CD8-positive, alpha-beta memory T cell (primary cell): ENCODE measurements around the gene DNAAF8. TPM values are rescaled to one million over a fixed set of nuclear protein-coding genes. Genes with fewer than 3 reads are reported as not detected.

Experiments used
- CTCF ChIA-PET: fragments of 350-600 bp; sonication (Branson Sonifier 250); formaldehyde crosslinking; loops from one replicate; lab custom pipeline; 2021; ENCODE audit warnings: antibody characterized with exemption; lab: Charles Lee
- POLR2A ChIA-PET: fragments of 350-600 bp; sonication (Branson Sonifier 250); formaldehyde crosslinking; loops from one replicate; lab custom pipeline; 2021; ENCODE audit warnings: antibody characterized with exemption; lab: Charles Lee
- DNase-seq, 5 donors: peaks; one replicate each; pipeline versions ENCODE4 v3.0.0 to v3.0.0-alpha.2; 2020 to 2022; ENCODE audit warnings: mixed read lengths in 1 of 5
- H3K27ac ChIP-seq: one replicate; pipeline ENCODE4 v1.7.0; 2013; ENCODE audit warnings: low read depth, mild to moderate bottlenecking, low read length, moderate library complexity
- H3K27me3 ChIP-seq: 2 replicates; pipeline ENCODE4 v1.7.0; 2013; ENCODE audit warnings: low read length, mild to moderate bottlenecking; ENCODE audit not compliant: insufficient read depth, poor library complexity, severe bottlenecking
- H3K36me3 ChIP-seq: 2 replicates; pipeline ENCODE4 v1.7.0; 2013; ENCODE audit warnings: mild to moderate bottlenecking, low read length, moderate library complexity; ENCODE audit not compliant: insufficient read depth
- H3K4me1 ChIP-seq: 2 replicates; pipeline ENCODE4 v1.7.0; 2013; ENCODE audit warnings: mild to moderate bottlenecking, low read length, moderate library complexity; ENCODE audit not compliant: insufficient read depth
- H3K4me3 ChIP-seq: 2 replicates; pipeline ENCODE4 v1.7.0; 2013; ENCODE audit warnings: mild to moderate bottlenecking, low read length
- H3K9me3 ChIP-seq: 2 replicates; pipeline ENCODE4 v1.7.0; 2013; ENCODE audit warnings: mild to moderate bottlenecking, low read length
- H3K27ac Mint-ChIP-seq, 8 donors: one replicate each; pipeline ENCODE4 v1.8.0; 2020 to 2021; ENCODE audit warnings: mixed read lengths in 8 of 8, mild to moderate bottlenecking in 6 of 8, inconsistent platforms in 3 of 8, moderate library complexity in 3 of 8
- H3K27me3 Mint-ChIP-seq, 2 donors: one replicate each; pipeline ENCODE4 v1.8.0; 2020 to 2021; ENCODE audit warnings: mixed read lengths in 2 of 2, mild to moderate bottlenecking in 1 of 2, moderate library complexity in 1 of 2
- H3K36me3 Mint-ChIP-seq, 3 donors: one replicate each; pipeline ENCODE4 v1.8.0; 2020 to 2021; ENCODE audit warnings: mixed read lengths in 3 of 3, inconsistent platforms in 1 of 3, mild to moderate bottlenecking in 1 of 3
- H3K4me1 Mint-ChIP-seq, 3 donors: one replicate each; pipeline ENCODE4 v1.8.0; 2020 to 2021; ENCODE audit warnings: mixed read lengths in 3 of 3, inconsistent platforms in 1 of 3, mild to moderate bottlenecking in 1 of 3
- H3K4me3 Mint-ChIP-seq, 7 donors: one replicate each; pipeline ENCODE4 v1.8.0; 2020 to 2021; ENCODE audit warnings: mixed read lengths in 7 of 7, mild to moderate bottlenecking in 6 of 7, moderate library complexity in 4 of 7, inconsistent platforms in 2 of 7
- H3K9me3 Mint-ChIP-seq, 5 donors: one replicate each; pipeline ENCODE4 v1.8.0; 2020 to 2022; ENCODE audit warnings: mixed read lengths in 5 of 5, mild to moderate bottlenecking in 3 of 5, moderate library complexity in 2 of 5, inconsistent platforms in 1 of 5
- polyA plus RNA-seq: library from polyadenylated mRNA; unstranded; fragments of 300-500 nt; fragmentation: Illumina TruSeq; gene quantifications from one replicate; pipeline ENCODE4 v1.2.3, GENCODE V29; 2021
- total RNA-seq, 2 experiments: library from RNA; stranded (reverse); gene quantifications; one replicate each; pipeline ENCODE4 v1.2.3, GENCODE V29; 2021

DNAAF8 gene
- total and polyA plus RNA-seq, 3 experiments from 2014 or later, result 0.15 to 0.35 (median 0.31) TPM

GRCh38 chr16:4769306-4769638, 34.9 kb downstream of the DNAAF8 start:
- Mint-ChIP-seq H3K27ac (peak overlapping the region; percentile 52 to 98 (median 88)), H3K4me3 (peak overlapping the region; percentile 63 to 99 (median 90)), H3K4me1 (peaks cover 23 to 39% (median 35%) of the 10 kb centered on the region in 3 donors), H3K9me3 (no peaks in the 10 kb centered on the region), H3K36me3 (peaks cover 0 to 18% (median 0%) of the 10 kb centered on the region in 3 donors), H3K27me3 (peaks cover 0 to 1% of the 10 kb centered on the region in 2 donors)
- ChIA-PET POLR2A (interaction anchor here (1.0 to 4.1 kb wide), 4 partner anchors 34 to 153 kb away, joined by 3 to 27 read pairs (median 6); partner anchors contain the start of genes ANKS3, DNAAF8, GLYR1 and ROGDI), CTCF (interaction anchor here (1.1 to 1.6 kb wide), 2 partner anchors 33 to 35 kb away, joined by 4 to 6 read pairs; partner anchors contain the start of genes ANKS3, DNAAF8 and ROGDI)
- Histone ChIP-seq H3K27ac (no peak overlapping the region), H3K9me3 (no peaks in the 10 kb centered on the region), H3K4me3 (peak overlapping the region; percentile 66), H3K4me1 (peaks cover 24% of the 10 kb centered on the region), H3K36me3 (no peaks in the 10 kb centered on the region), H3K27me3 (no peaks in the 10 kb centered on the region)
- DNase-seq, result no peak

DNA sequence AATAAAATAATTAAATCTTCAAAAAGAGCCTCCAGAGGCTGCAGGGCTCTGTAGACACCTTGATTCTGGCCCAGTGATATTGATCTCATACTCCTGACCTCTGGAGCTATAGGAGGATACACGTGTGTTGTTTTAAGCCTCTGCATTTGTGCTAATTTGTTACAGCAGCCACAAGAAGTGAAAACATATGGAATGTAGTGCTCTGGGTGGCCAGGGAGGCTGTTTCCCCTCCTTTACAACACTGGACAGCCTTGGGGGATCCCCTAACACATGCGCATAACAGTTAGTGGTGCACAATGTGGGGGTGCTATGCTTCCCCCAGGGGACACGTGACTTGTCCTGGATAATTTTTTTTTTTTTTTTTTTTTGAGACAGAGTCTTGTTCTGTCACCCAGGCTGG, 37.3 kb downstream of the DNAAF8 start:
- no peak for DNase-seq
- no peak overlapping the region for H3K27ac Mint-ChIP-seq
- no peaks in the 10 kb centered on the region for H3K36me3 ChIP-seq
- H3K27me3 ChIP-seq, result no peaks in the 10 kb centered on the region
- peaks cover 0 to 6% (median 0%) of the 10 kb centered on the region in 3 donors for H3K36me3 Mint-ChIP-seq
- H3K4me3 Mint-ChIP-seq, result peak overlapping the region in 1 of 7 donors; percentile 11
- H3K27ac ChIP-seq, result no peak overlapping the region
- no peak overlapping the region for H3K4me3 ChIP-seq
- peaks cover 16 to 26% (median 26%) of the 10 kb centered on the region in 3 donors for H3K4me1 Mint-ChIP-seq
- no peaks in the 10 kb centered on the region for H3K9me3 ChIP-seq
- no peaks in the 10 kb centered on the region for H3K9me3 Mint-ChIP-seq
- H3K27me3 Mint-ChIP-seq, result peaks cover 0 to 1% of the 10 kb centered on the region in 2 donors
- POLR2A ChIA-PET, result no interaction called here
- CTCF ChIA-PET, result no interaction called here
- peaks cover 9% of the 10 kb centered on the region for H3K4me1 ChIP-seq

GRCh38 chr16:4772351-4772750, 38.0 kb downstream of the DNAAF8 start:
- H3K27ac Mint-ChIP-seq, result no peak overlapping the region
- H3K4me3 Mint-ChIP-seq, result no peak overlapping the region
- peaks cover 0 to 1% of the 10 kb centered on the region in 2 donors for H3K27me3 Mint-ChIP-seq
- H3K36me3 ChIP-seq, result no peaks in the 10 kb centered on the region
- no peaks in the 10 kb centered on the region for H3K9me3 Mint-ChIP-seq
- no peaks in the 10 kb centered on the region for H3K27me3 ChIP-seq
- ChIA-PET CTCF (interaction anchor here (1.2 kb wide), 1 partner anchor 37 kb away, joined by 4 read pairs; no protein-coding TSS in a partner anchor), POLR2A (no interaction called here)
- no peaks in the 10 kb centered on the region for H3K9me3 ChIP-seq
- no peak overlapping the region for H3K4me3 ChIP-seq
- H3K36me3 Mint-ChIP-seq, result peaks cover 0 to 3% (median 0%) of the 10 kb centered on the region in 3 donors
- H3K4me1 Mint-ChIP-seq, result peaks cover 13 to 23% (median 22%) of the 10 kb centered on the region in 3 donors
- H3K4me1 ChIP-seq, result peaks cover 9% of the 10 kb centered on the region
- no peak for DNase-seq
- no peak overlapping the region for H3K27ac ChIP-seq

- no peak overlapping the region for H3K4me3 Mint-ChIP-seq
Measured at GRCh38 chr16:4775005-4775404, 40.7 kb downstream of the DNAAF8 start.

DNA sequence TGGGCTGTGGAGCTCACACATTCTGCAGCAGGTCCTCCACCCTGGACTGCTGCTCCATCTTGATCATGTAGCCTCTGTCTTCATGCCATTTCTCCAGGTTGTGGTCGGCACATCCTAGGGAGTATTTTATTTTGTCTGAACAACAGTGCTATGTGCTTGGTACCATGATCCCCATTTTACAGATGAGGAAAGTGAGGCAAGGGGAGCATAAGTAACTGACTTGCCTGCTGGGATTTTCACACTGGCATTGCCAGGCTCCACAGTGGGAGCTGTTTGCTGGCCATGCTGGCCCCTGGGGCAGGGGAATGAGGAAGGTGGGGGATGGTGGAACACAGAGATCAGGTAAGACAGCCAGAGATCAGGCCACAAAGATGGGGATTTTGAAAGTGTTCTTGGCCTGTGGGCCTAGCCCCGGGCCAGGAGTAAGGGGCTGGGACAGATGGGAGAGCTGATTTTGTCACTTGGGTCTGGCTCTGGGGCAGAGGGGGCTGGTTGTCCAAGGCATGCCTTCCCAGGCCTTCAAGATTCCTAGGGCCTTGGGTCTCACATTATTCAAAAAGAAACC, 41.9 kb downstream of the DNAAF8 start:
- Histone ChIP-seq H3K4me1 (no peaks in the 10 kb centered on the region), H3K27ac (no peak overlapping the region), H3K4me3 (no peak overlapping the region), H3K36me3 (no peaks in the 10 kb centered on the region), H3K27me3 (no peaks in the 10 kb centered on the region), H3K9me3 (no peaks in the 10 kb centered on the region)
- no peak overlapping the region for H3K4me3 Mint-ChIP-seq
- no peaks in the 10 kb centered on the region for H3K36me3 Mint-ChIP-seq
- no peaks in the 10 kb centered on the region for H3K9me3 Mint-ChIP-seq
- no peaks in the 10 kb centered on the region for H3K4me1 Mint-ChIP-seq
- ChIA-PET POLR2A (no interaction called here), CTCF (interaction anchor here (0.7 kb wide), 1 partner anchor 139 kb away, joined by 3 read pairs; no protein-coding TSS in a partner anchor)
- no peak for DNase-seq
- no peak overlapping the region for H3K27ac Mint-ChIP-seq
- no peaks in the 10 kb centered on the region for H3K27me3 Mint-ChIP-seq

More at GRCh38 chr16:4775005-4775404, 40.7 kb downstream of the DNAAF8 start:
- Mint-ChIP-seq H3K27ac (no peak overlapping the region), H3K4me1 (no peaks in the 10 kb centered on the region), H3K27me3 (no peaks in the 10 kb centered on the region), H3K9me3 (no peaks in the 10 kb centered on the region), H3K36me3 (no peaks in the 10 kb centered on the region)
- no peaks in the 10 kb centered on the region for H3K9me3 ChIP-seq
- H3K27ac ChIP-seq, result no peak overlapping the region
- no peaks in the 10 kb centered on the region for H3K4me1 ChIP-seq
- no peaks in the 10 kb centered on the region for H3K27me3 ChIP-seq
- no peak overlapping the region for H3K4me3 ChIP-seq
- no peak for DNase-seq
- CTCF ChIA-PET, result no interaction called here
- POLR2A ChIA-PET, result no interaction called here
- no peaks in the 10 kb centered on the region for H3K36me3 ChIP-seq

DNA sequence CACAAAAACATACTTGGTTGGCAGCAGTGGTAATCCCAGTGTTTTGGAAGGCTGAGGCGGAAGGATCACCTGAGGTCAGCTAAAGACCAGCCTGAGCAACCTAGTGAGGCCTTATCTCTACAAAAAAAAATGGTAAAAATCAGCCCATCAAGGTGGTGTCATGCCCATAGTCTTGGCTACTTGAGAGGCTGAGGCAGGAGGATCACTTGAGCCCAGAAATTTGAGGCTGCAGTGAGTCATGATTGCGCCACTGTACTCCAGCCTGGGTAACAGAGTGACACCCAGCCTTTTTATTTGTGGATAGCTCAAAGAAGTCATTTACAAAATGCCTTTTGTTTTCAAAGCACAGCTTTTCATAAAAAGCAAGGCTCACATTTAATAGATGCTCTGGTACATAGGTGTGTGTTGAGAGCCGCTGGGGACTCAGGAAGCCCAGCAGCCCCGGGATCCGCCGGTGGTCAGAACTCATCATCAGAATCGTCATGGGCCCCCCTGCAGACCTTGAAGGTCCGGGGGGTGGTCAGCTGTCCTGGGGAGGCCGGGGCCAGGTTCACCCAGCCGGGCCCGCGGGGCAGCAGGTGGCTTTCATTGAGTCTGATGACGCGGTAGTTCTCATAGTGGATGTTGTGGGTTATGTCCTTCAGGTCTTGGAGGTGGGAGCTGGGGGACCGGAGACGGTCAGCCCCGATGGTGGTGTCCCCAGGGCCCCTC, 43.2 kb downstream of the DNAAF8 start:
- no peaks in the 10 kb centered on the region for H3K4me1 ChIP-seq
- H3K27ac ChIP-seq, result no peak overlapping the region
- no peaks in the 10 kb centered on the region for H3K36me3 ChIP-seq
- no peak overlapping the region for H3K4me3 ChIP-seq
- no peaks in the 10 kb centered on the region for H3K9me3 Mint-ChIP-seq
- H3K36me3 Mint-ChIP-seq, result no peaks in the 10 kb centered on the region
- no peak for DNase-seq
- no peaks in the 10 kb centered on the region for H3K9me3 ChIP-seq
- no peaks in the 10 kb centered on the region for H3K27me3 Mint-ChIP-seq
- H3K27ac Mint-ChIP-seq, result no peak overlapping the region
- no peaks in the 10 kb centered on the region for H3K4me1 Mint-ChIP-seq
- ChIA-PET CTCF (no interaction called here), POLR2A (no interaction called here)
- no peak overlapping the region for H3K4me3 Mint-ChIP-seq
- no peaks in the 10 kb centered on the region for H3K27me3 ChIP-seq

DNA sequence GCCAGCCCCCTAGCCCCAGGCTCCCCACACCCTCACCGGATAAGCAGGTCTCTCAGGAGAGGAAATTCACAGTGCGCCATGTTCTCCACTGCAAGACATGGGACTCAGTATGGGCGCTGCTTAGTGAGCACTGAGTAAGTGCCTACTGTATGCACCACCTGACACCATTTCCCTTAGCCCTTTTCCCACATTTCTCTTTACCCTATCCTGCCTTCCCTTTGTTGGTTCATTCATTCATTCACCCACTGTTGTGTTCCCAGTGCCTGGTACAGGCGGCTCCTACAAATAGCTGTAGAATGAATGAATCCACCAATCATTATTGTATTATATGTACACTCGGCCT, 43.7 kb downstream of the DNAAF8 start:
- Histone ChIP-seq H3K4me1 (no peaks in the 10 kb centered on the region), H3K36me3 (no peaks in the 10 kb centered on the region), H3K9me3 (no peaks in the 10 kb centered on the region), H3K27ac (no peak overlapping the region), H3K27me3 (no peaks in the 10 kb centered on the region), H3K4me3 (no peak overlapping the region)
- no peaks in the 10 kb centered on the region for H3K4me1 Mint-ChIP-seq
- no peak overlapping the region for H3K27ac Mint-ChIP-seq
- POLR2A ChIA-PET, result no interaction called here
- no peaks in the 10 kb centered on the region for H3K36me3 Mint-ChIP-seq
- no peaks in the 10 kb centered on the region for H3K9me3 Mint-ChIP-seq
- no peak for DNase-seq
- H3K4me3 Mint-ChIP-seq, result no peak overlapping the region
- CTCF ChIA-PET, result no interaction called here
- H3K27me3 Mint-ChIP-seq, result no peaks in the 10 kb centered on the region

DNA sequence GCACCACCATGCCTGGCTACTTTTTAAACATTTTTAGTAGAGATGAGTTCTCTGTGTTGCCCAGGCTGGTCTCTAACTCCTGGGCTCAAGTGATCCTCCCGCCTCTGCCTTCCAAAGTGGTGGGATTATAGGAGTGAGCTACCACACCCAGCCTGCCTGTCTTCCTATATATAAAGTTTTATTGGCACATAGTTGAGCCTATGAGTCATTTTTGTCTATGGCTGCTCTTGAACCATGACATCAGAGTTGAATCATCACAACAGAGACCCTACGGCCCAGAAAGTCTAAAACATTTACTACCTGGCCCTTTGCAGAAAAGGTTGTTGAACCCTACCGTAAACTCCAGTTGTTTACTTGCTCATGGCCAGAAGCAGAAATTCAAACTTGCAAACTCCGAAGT, 45.9 kb downstream of the DNAAF8 start:
- Mint-ChIP-seq H3K9me3 (no peaks in the 10 kb centered on the region), H3K36me3 (no peaks in the 10 kb centered on the region), H3K27me3 (no peaks in the 10 kb centered on the region), H3K4me1 (no peaks in the 10 kb centered on the region), H3K27ac (no peak overlapping the region), H3K4me3 (no peak overlapping the region)
- DNase-seq, result no peak
- no peaks in the 10 kb centered on the region for H3K36me3 ChIP-seq
- H3K9me3 ChIP-seq, result no peaks in the 10 kb centered on the region
- no peak overlapping the region for H3K27ac ChIP-seq
- ChIA-PET POLR2A (no interaction called here), CTCF (no interaction called here)
- no peak overlapping the region for H3K4me3 ChIP-seq
- H3K4me1 ChIP-seq, result no peaks in the 10 kb centered on the region
- no peaks in the 10 kb centered on the region for H3K27me3 ChIP-seq
